Measurements from ENCODE around the gene GH2.
"Not testable (repeated sequence)": the region's sequence is repeated elsewhere in the genome, so short reads cannot be mapped to it uniquely, and the experiment has no call there.

Gene GH2

GRCh38 chr17:63881935-63882601 lies at the start of gene GH2:
Gene GH2 (minus strand): TSS chr17:63881944. CDS start chr17:63881801, 143 bp downstream.
- DNase-seq, result peak; percentile 66

- DNase-seq, result peak; percentile 54
Observed at GRCh38 chr17:63930951-63931575, 49.3 kb upstream of the GH2 start.

- no peak for DNase-seq
Observed at GRCh38 chr17:63929860-63930766, 48.4 kb upstream of the GH2 start.

GRCh38 chr17:63928966-63929695 lies 47.4 kb upstream of the GH2 start:
- no peak for DNase-seq

- DNase-seq, result no peak
Observed at GRCh38 chr17:63928172-63928666, 46.5 kb upstream of the GH2 start.

GRCh38 chr17:63927464-63928171 lies 45.9 kb upstream of the GH2 start:
- no peak for DNase-seq

GRCh38 chr17:63926164-63926563 lies 44.4 kb upstream of the GH2 start:
- no peak for DNase-seq

- DNase-seq, result no peak
Observed at GRCh38 chr17:63925615-63926014, 43.9 kb upstream of the GH2 start.

GRCh38 chr17:63922402-63922801 lies 40.7 kb upstream of the GH2 start:
- not testable (repeated sequence) for DNase-seq

- not testable (repeated sequence) for DNase-seq
Observed at GRCh38 chr17:63920779-63921178, 39.0 kb upstream of the GH2 start.

GRCh38 chr17:63920050-63920449 lies 38.3 kb upstream of the GH2 start:
- not testable (repeated sequence) for DNase-seq

GRCh38 chr17:63919311-63919723 lies 37.6 kb upstream of the GH2 start:
- peak; percentile 68 for DNase-seq

- not testable (repeated sequence) for DNase-seq
Observed at GRCh38 chr17:63918789-63919305, 37.1 kb upstream of the GH2 start, which contains the start of gene GH1. Gene GH1 (minus strand): TSS chr17:63918839. CDS start chr17:63918776, 63 bp downstream.

- DNase-seq, result no peak
Observed at GRCh38 chr17:63918305-63918704, 36.6 kb upstream of the GH2 start.

- DNase-seq, result no peak
Observed at GRCh38 chr17:63917646-63918045, 35.9 kb upstream of the GH2 start.

- not testable (repeated sequence) for DNase-seq
Observed at GRCh38 chr17:63917206-63917605, 35.5 kb upstream of the GH2 start.

GRCh38 chr17:63916566-63917185 lies 34.9 kb upstream of the GH2 start:
- no peak for DNase-seq

GRCh38 chr17:63915753-63916152 lies 34.0 kb upstream of the GH2 start:
- DNase-seq, result not testable (repeated sequence)

GRCh38 chr17:63914471-63914870 lies 32.7 kb upstream of the GH2 start:
- no peak for DNase-seq

- DNase-seq, result peak; percentile 63
Observed at GRCh38 chr17:63911657-63912100, 29.9 kb upstream of the GH2 start.

- DNase-seq, result no peak
Observed at GRCh38 chr17:63911041-63911635, 29.4 kb upstream of the GH2 start, which contains the start of gene CSHL1. Gene CSHL1 (minus strand): TSS chr17:63911258. CDS start chr17:63911196, 62 bp downstream.

Data from activated naive CD4-positive, alpha-beta T cell treated with anti-CD3 and anti-CD28 coated beads, Interleukin-2, amount 50 U/mL, for 16 hours (primary cell).